ENCODE results near the gene STX18. TPM values are rescaled to one million over a fixed set of nuclear protein-coding genes. Genes with fewer than 3 reads are reported as not detected.

STX18 gene
- total and polyA plus RNA-seq, 2 donors (not counting 3 experiments of a cell fraction or from before 2014, with no cell fraction given) = 30.7 to 31.2 TPM

- Histone ChIP-seq H3K79me2 (ENCODE audit: control insufficient read depth, insufficient read depth, low read length) (no peaks in the 10 kb centered on the region), H4K20me1 (replicated peaks; ENCODE audit: control insufficient read depth, extremely low read depth, insufficient read depth, low read length) (no peaks in the 10 kb centered on the region), H3K27me3 (ENCODE audit: control insufficient read depth in 2 of 2, insufficient read depth in 2 of 2, low read length in 2 of 2) (peaks cover 14 to 18% of the 10 kb centered on the region in 2 experiments), H3K9me3 (replicated peaks; ENCODE audit: control insufficient read depth, insufficient read depth, low read length) (no peaks in the 10 kb centered on the region), H3K9me1 (replicated peaks; ENCODE audit: control insufficient read depth, extremely low read depth, insufficient read depth, low read length) (no peaks in the 10 kb centered on the region), H3K27ac (ENCODE audit: insufficient read depth, low read depth, low read length) (no peak overlapping the region), H3K9ac (replicated peaks; ENCODE audit: extremely low read depth, insufficient read depth, low read length) (no peak overlapping the region), H3K36me3 (ENCODE audit: control insufficient read depth in 2 of 2, extremely low read depth in 1 of 2, insufficient read depth in 2 of 2, low read length in 2 of 2) (no peaks in the 10 kb centered on the region), H3K4me3 (replicated peaks in 1 of 3; ENCODE audit: insufficient read depth in 1 of 3, low read depth in 1 of 3, low read length in 3 of 3) (no peak overlapping the region), H2AFZ (ENCODE audit: low read depth, low read length) (no peak overlapping the region), H3K4me2 (ENCODE audit: insufficient read depth, low read length) (no peak overlapping the region), H3K4me1 (ENCODE audit: control insufficient read depth, extremely low read depth, insufficient read depth, low read length) (peaks cover 7% of the 10 kb centered on the region)
- POLR2A ChIA-PET = no interaction called here
- dilution Hi-C loops (cut with MboI; ENCODE audit: extremely low pct_ligation_motif_present, low sequenced_read_pairs) = no loop called here
- CTCF ChIA-PET = no interaction called here
- TF ChIP-seq JUN (IDR thresholded peaks at IDR 0.05; ENCODE audit: borderline replicate concordance, insufficient read depth, insufficient read length, low read depth) (no peak), POLR2A (IDR thresholded peaks at IDR 0.05; ENCODE audit: low read depth, low read length) (no peak), MYC (IDR thresholded peaks at IDR 0.05; ENCODE audit: low read depth, low read length) (no peak), POLR2AphosphoS5 (IDR thresholded peaks at IDR 0.05; ENCODE audit: insufficient read depth, low read depth, low read length) (no peak), EZH2 (IDR thresholded peaks at IDR 0.05; ENCODE audit: borderline replicate concordance, low read depth, low read length, severe bottlenecking) (no peak), FOS (IDR thresholded peaks at IDR 0.05; ENCODE audit: borderline replicate concordance, insufficient read depth, low read length) (no peak), GATA2 (IDR thresholded peaks at IDR 0.05; ENCODE audit: insufficient read depth, insufficient read length, low read depth, low read length) (no peak)
- TF ChIP-seq, protein P1, sequence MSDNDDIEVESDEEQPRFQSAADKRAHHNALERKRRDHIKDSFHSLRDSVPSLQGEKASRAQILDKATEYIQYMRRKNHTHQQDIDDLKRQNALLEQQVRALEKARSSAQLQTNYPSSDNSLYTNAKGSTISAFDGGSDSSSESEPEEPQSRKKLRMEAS (IDR thresholded peaks at IDR 0.05; ENCODE audit: insufficient read depth, insufficient read length) = no peak
- TF ChIP-seq, protein P2, sequence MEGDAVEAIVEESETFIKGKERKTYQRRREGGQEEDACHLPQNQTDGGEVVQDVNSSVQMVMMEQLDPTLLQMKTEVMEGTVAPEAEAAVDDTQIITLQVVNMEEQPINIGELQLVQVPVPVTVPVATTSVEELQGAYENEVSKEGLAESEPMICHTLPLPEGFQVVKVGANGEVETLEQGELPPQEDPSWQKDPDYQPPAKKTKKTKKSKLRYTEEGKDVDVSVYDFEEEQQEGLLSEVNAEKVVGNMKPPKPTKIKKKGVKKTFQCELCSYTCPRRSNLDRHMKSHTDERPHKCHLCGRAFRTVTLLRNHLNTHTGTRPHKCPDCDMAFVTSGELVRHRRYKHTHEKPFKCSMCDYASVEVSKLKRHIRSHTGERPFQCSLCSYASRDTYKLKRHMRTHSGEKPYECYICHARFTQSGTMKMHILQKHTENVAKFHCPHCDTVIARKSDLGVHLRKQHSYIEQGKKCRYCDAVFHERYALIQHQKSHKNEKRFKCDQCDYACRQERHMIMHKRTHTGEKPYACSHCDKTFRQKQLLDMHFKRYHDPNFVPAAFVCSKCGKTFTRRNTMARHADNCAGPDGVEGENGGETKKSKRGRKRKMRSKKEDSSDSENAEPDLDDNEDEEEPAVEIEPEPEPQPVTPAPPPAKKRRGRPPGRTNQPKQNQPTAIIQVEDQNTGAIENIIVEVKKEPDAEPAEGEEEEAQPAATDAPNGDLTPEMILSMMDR (IDR thresholded peaks at IDR 0.05; ENCODE audit: extremely low read depth in 1 of 2, insufficient read depth in 1 of 2, low read depth in 1 of 2, low read length in 2 of 2) = no peak
- intact Hi-C loops (cut with micrococcal nuclease) = no loop called here
- FAIRE-seq = no peak
- BruUV-seq (replicated peaks) = no TSS peak
- no peak for DNase-seq (ENCODE audit: low read depth, low spot score)
Measured at GRCh38 chr4:4391866-4392265, 150.0 kb downstream of the STX18 start.
